KMS-11 (cell line): ENCODE measurements around the gene LRRC27.

Source experiments
- H2AFZ ChIP-seq: fragments of 200-600 bp; sonication (generic); 2 replicates; pipeline ENCODE4 v1.6.1; 2016; ENCODE audit warnings: antibody characterized with exemption, mixed run types, low read depth
- H3K27ac ChIP-seq: fragments of 200-600 bp; sonication (generic); 2 replicates; pipeline ENCODE4 v1.6.1; 2016; ENCODE audit warnings: mild to moderate bottlenecking, mixed run types
- H3K27me3 ChIP-seq: fragments of 200-600 bp; sonication (generic); 2 replicates; pipeline ENCODE4 v1.6.1; 2017; ENCODE audit warnings: mild to moderate bottlenecking, low read depth, mixed run types, moderate library complexity; ENCODE audit not compliant: insufficient read depth
- H3K36me3 ChIP-seq: fragments of 200-600 bp; sonication (generic); 2 replicates; pipeline ENCODE4 v1.6.1; 2017; ENCODE audit warnings: mild to moderate bottlenecking, mixed run types; ENCODE audit not compliant: insufficient read depth
- H3K4me1 ChIP-seq: fragments of 200-600 bp; sonication (generic); 2 replicates; pipeline ENCODE4 v1.6.1; 2016; ENCODE audit warnings: mild to moderate bottlenecking, low read depth, mixed run types; ENCODE audit not compliant: poor library complexity, severe bottlenecking
- H3K4me2 ChIP-seq: fragments of 200-600 bp; sonication (generic); 2 replicates; pipeline ENCODE4 v1.7.0; 2016; ENCODE audit warnings: mild to moderate bottlenecking, mixed run types
- H3K4me3 ChIP-seq: fragments of 200-600 bp; sonication (generic); IDR thresholded peaks from 2 replicates; pipeline ENCODE4 v1.6.1; 2017; ENCODE audit warnings: low read depth, low read length, mixed read lengths; ENCODE audit not compliant: insufficient read depth
- H3K79me2 ChIP-seq: fragments of 200-600 bp; sonication (generic); 2 replicates; pipeline ENCODE4 v1.6.1; 2016; ENCODE audit warnings: low read depth, mixed run types; ENCODE audit not compliant: insufficient read depth
- H3K9ac ChIP-seq: fragments of 200-600 bp; sonication (generic); 2 replicates; pipeline ENCODE4 v1.6.1; 2016; ENCODE audit warnings: mild to moderate bottlenecking, mixed run types
- H4K20me1 ChIP-seq: fragments of 200-600 bp; sonication (generic); 2 replicates; pipeline ENCODE4 v1.6.1; 2016; ENCODE audit warnings: mild to moderate bottlenecking, mixed run types; ENCODE audit not compliant: insufficient read depth
- TF ChIP-seq, protein P1 (sequence below): fragments of 200-600 bp; sonication (generic); conservative IDR thresholded peaks from 2 replicates; pipeline ENCODE4 v1.6.1; 2017; ENCODE audit warnings: low read depth, mild to moderate bottlenecking, antibody characterized with exemption, low read length, moderate library complexity, mixed read lengths

The LRRC27 gene

DNA sequence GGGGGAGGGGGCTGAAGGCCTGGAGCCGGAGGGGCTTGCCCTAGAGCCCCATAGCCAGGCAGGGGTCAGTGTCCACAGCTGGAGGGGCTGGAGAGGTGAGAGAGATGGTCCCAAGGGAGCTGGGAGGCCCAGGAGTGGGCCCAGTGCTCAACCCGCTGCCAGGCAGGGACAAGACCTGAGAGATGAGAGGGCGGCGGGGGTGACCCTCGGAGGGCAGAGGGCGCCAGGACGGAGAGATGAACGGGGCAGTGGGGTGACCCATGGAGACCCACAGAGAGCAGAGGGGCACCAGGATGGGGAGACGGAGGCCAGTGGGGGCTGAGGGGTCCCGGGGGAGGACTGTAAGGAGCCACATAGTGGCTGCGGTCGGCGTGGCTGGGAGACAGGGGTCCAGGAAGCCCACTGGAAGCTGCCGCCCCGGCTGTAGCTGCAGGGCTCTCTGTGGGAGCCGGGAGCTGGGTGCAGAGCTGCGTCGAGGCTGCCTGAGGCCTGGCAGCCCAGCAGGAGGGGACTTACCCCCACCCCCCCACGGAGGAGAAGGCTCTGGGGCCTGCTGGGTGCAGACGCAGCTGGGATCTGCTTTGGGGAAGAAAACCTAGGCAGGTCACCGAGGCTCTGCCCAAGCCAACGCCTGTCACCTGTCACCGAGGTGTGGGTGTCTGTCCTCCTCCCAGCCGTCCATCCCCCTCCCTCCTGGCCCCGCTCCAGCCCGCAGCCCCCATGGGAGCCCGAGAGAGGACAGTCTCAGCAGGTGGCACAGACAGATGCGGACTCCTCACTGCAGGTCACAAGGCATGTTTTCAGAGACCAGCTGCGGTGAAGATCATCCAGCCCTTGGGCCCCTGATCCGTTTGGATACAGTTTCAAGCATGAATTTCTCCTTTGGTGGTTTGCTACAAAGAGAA is 90.1 kb downstream of the LRRC27 start:
- Histone ChIP-seq H3K27ac (peak overlapping the region; percentile 100), H3K4me3 (no peak overlapping the region), H2AFZ (peak overlapping the region; percentile 29; the same call in 1 of the 2 replicates), H4K20me1 (no peaks in the 10 kb centered on the region), H3K79me2 (no peaks in the 10 kb centered on the region), H3K9ac (peak overlapping the region; percentile 91), H3K4me1 (peaks cover 64% of the 10 kb centered on the region), H3K27me3 (no peaks in the 10 kb centered on the region), H3K4me2 (peak overlapping the region; percentile 100), H3K36me3 (no peaks in the 10 kb centered on the region)
- TF ChIP-seq, protein P1, sequence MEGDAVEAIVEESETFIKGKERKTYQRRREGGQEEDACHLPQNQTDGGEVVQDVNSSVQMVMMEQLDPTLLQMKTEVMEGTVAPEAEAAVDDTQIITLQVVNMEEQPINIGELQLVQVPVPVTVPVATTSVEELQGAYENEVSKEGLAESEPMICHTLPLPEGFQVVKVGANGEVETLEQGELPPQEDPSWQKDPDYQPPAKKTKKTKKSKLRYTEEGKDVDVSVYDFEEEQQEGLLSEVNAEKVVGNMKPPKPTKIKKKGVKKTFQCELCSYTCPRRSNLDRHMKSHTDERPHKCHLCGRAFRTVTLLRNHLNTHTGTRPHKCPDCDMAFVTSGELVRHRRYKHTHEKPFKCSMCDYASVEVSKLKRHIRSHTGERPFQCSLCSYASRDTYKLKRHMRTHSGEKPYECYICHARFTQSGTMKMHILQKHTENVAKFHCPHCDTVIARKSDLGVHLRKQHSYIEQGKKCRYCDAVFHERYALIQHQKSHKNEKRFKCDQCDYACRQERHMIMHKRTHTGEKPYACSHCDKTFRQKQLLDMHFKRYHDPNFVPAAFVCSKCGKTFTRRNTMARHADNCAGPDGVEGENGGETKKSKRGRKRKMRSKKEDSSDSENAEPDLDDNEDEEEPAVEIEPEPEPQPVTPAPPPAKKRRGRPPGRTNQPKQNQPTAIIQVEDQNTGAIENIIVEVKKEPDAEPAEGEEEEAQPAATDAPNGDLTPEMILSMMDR: no peak

DNA sequence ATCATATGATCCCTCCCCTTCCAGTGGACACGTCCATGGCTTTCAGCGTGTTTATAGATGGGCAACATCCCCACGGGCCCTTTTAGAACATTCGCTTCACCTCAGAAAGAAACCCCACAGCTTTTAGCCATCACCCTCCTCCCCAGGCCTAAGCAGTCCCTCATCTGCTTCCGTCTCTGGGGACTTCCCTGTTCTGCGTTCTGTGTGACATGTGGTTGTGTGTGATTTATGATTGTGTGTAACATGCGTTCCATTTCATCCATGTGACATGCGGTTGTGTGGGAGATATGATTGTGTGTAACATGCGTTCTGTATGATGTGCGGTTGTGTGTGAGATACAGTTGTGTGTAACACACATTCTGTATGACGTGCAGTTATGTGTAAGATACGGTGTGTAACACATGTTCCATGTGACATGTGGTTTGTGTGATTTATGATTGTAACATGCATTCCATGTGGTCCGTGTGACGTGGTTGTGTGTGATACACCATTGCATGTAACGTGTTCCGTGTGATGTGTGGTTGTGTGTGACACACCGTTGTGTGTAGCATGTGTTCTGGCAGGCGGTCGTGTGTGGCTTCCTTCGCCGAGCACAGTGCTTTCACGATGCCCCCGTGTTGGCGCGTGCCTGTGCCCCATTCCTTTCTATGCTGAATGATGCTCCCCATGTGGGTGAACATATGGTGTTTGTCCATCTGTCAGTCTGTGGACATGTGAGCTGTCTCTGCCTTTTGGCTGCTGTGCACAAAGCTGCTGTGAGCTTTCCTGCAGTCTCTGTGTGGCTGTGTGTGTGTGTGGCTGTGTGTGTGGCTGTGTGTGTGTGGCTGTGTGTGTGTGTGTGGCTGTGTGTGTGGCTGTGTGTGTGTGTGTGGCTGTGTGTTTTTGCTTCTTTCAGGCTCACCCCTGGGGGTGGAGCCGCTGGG is 91.2 kb downstream of the LRRC27 start:
- no peaks in the 10 kb centered on the region for H3K79me2 ChIP-seq
- no peaks in the 10 kb centered on the region for H3K27me3 ChIP-seq
- no peaks in the 10 kb centered on the region for H3K36me3 ChIP-seq
- no peaks in the 10 kb centered on the region for H4K20me1 ChIP-seq
- peak overlapping the region; percentile 29; the same call in 1 of the 2 replicates for H2AFZ ChIP-seq
- peak overlapping the region; percentile 91 for H3K9ac ChIP-seq
- H3K27ac ChIP-seq: peak overlapping the region; percentile 100
- TF ChIP-seq, protein P1: no peak
- peak overlapping the region; percentile 100 for H3K4me2 ChIP-seq
- H3K4me1 ChIP-seq: peaks cover 56% of the 10 kb centered on the region
- no peak overlapping the region for H3K4me3 ChIP-seq

GRCh38 chr10:132423966-132424861 is 92.2 kb downstream of the LRRC27 start:
- Histone ChIP-seq H4K20me1 (no peaks in the 10 kb centered on the region), H3K27me3 (no peaks in the 10 kb centered on the region), H2AFZ (no peak overlapping the region), H3K27ac (peak overlapping the region; percentile 100), H3K4me3 (no peak overlapping the region), H3K79me2 (no peaks in the 10 kb centered on the region), H3K4me1 (peaks cover 45% of the 10 kb centered on the region), H3K4me2 (peak overlapping the region; percentile 100; the same call in 1 of the 2 replicates), H3K36me3 (no peaks in the 10 kb centered on the region), H3K9ac (peak overlapping the region; percentile 91; the same call in 1 of the 2 replicates)
- TF ChIP-seq, protein P1: no peak
